Measurements from ENCODE around the gene LAMTOR3.

Gene LAMTOR3

DNA sequence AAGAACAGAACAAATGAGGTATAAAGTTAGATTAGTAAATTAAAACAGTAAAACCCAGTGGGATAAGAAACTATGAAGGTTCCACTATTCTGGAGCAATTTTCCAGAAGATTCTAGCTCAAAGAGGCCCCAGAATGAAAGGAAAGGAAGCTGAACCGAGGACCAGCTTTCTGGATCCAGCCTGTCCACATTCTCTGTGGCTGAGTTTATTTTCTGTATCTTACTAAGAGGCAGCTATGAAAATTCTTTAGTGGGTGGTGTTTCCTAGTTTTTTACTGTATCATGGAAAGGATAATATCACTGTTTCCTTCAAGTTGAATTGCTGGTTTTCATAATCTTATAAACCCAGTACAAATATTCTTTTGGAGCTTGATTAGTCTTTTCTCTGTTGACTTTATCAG lies 65.8 kb downstream of the LAMTOR3 start:
- TF ChIP-seq, protein P1, sequence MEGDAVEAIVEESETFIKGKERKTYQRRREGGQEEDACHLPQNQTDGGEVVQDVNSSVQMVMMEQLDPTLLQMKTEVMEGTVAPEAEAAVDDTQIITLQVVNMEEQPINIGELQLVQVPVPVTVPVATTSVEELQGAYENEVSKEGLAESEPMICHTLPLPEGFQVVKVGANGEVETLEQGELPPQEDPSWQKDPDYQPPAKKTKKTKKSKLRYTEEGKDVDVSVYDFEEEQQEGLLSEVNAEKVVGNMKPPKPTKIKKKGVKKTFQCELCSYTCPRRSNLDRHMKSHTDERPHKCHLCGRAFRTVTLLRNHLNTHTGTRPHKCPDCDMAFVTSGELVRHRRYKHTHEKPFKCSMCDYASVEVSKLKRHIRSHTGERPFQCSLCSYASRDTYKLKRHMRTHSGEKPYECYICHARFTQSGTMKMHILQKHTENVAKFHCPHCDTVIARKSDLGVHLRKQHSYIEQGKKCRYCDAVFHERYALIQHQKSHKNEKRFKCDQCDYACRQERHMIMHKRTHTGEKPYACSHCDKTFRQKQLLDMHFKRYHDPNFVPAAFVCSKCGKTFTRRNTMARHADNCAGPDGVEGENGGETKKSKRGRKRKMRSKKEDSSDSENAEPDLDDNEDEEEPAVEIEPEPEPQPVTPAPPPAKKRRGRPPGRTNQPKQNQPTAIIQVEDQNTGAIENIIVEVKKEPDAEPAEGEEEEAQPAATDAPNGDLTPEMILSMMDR (IDR thresholded peaks at IDR 0.05) = no peak

All from LNCAP (cell line).